H9 (cell line): Measurements from ENCODE around the gene TRAF7. TPM values are rescaled to one million over a fixed set of nuclear protein-coding genes. Genes with fewer than 3 reads are reported as not detected.

Source experiments
- DNase-seq: peaks from one replicate; pipeline ENCODE4 v3.0.0-alpha.2; 2017
- H2AFZ ChIP-seq: one replicate; pipeline ENCODE4 v1.6.1; 2013; ENCODE audit warnings: mild to moderate bottlenecking, low read length, control low read depth, moderate library complexity
- H2AK5ac ChIP-seq: 2 replicates; pipeline ENCODE4 v1.6.1; 2013; ENCODE audit warnings: low read length, control low read depth, mixed read lengths; ENCODE audit not compliant: insufficient read length
- H2BK120ac ChIP-seq: one replicate; pipeline ENCODE4 v1.6.1; 2013; ENCODE audit warnings: low read depth, mild to moderate bottlenecking, low read length, control low read depth, inconsistent platforms; ENCODE audit not compliant: poor library complexity, severe bottlenecking
- H2BK12ac ChIP-seq: 2 replicates; pipeline ENCODE4 v1.6.1; 2013; ENCODE audit warnings: low read length, control low read depth, mixed read lengths, low read depth; ENCODE audit not compliant: insufficient read length
- H2BK15ac ChIP-seq: 2 replicates; pipeline ENCODE4 v1.6.1; 2013; ENCODE audit warnings: low read depth, low read length, control low read depth
- H2BK20ac ChIP-seq: one replicate; pipeline ENCODE4 v1.6.1; 2013; ENCODE audit warnings: low read depth, mild to moderate bottlenecking, low read length, control low read depth, inconsistent platforms; ENCODE audit not compliant: poor library complexity, severe bottlenecking
- H2BK5ac ChIP-seq: 2 replicates; pipeline ENCODE4 v1.6.1; 2013; ENCODE audit warnings: low read length, control low read depth, mixed read lengths; ENCODE audit not compliant: insufficient read length
- H3K14ac ChIP-seq: 2 replicates; pipeline ENCODE4 v1.6.1; 2013; ENCODE audit warnings: low read length, control low read depth; ENCODE audit not compliant: insufficient read depth
- H3K18ac ChIP-seq: 2 replicates; pipeline ENCODE4 v1.6.1; 2013; ENCODE audit warnings: low read depth, mild to moderate bottlenecking, mixed read lengths, low read length, control low read depth; ENCODE audit not compliant: insufficient read length
- H3K23ac ChIP-seq: 2 replicates; pipeline ENCODE4 v1.6.1; 2013; ENCODE audit warnings: low read length, control low read depth, mixed read lengths, low read depth; ENCODE audit not compliant: insufficient read length
- H3K23me2 ChIP-seq: 2 replicates; pipeline ENCODE4 v1.6.1; 2013; ENCODE audit warnings: low read depth, mild to moderate bottlenecking, mixed read lengths, low read length, control low read depth; ENCODE audit not compliant: insufficient read length, poor library complexity, severe bottlenecking
- H3K27ac ChIP-seq: 2 replicates; pipeline ENCODE4 v1.5.1; 2013; ENCODE audit warnings: low read length, control low read depth, mixed read lengths, low read depth; ENCODE audit not compliant: insufficient read length
- H3K27me3 ChIP-seq: 2 replicates; pipeline ENCODE4 v1.6.1; 2013; ENCODE audit warnings: low read length, control low read depth, inconsistent platforms; ENCODE audit not compliant: insufficient read depth
- H3K4ac ChIP-seq: 2 replicates; pipeline ENCODE4 v1.6.1; 2013; ENCODE audit warnings: low read depth, mild to moderate bottlenecking, control low read depth, inconsistent platforms, low read length, moderate library complexity
- H3K4me1 ChIP-seq: 2 replicates; pipeline ENCODE4 v1.6.1; 2013; ENCODE audit warnings: low read length, control low read depth, inconsistent platforms; ENCODE audit not compliant: insufficient read depth
- H3K4me2 ChIP-seq: 2 replicates; pipeline ENCODE4 v1.6.1; 2013; ENCODE audit warnings: low read length, control low read depth, mixed read lengths; ENCODE audit not compliant: insufficient read length, insufficient read depth
- H3K56ac ChIP-seq: 2 replicates; pipeline ENCODE4 v1.6.1; 2013; ENCODE audit warnings: low read depth, mild to moderate bottlenecking, mixed read lengths, low read length, control low read depth; ENCODE audit not compliant: insufficient read length
- H3K79me1 ChIP-seq: 2 replicates; pipeline ENCODE4 v1.6.1; 2013; ENCODE audit warnings: low read depth, mild to moderate bottlenecking, moderate library complexity, low read length, control low read depth, inconsistent platforms; ENCODE audit not compliant: insufficient read depth, poor library complexity, severe bottlenecking
- H3K79me2 ChIP-seq: 2 replicates; pipeline ENCODE4 v1.6.1; 2013; ENCODE audit warnings: low read length, control low read depth, inconsistent platforms; ENCODE audit not compliant: insufficient read depth
- H3K9ac ChIP-seq: 2 replicates; pipeline ENCODE4 v1.6.1; 2013; ENCODE audit warnings: low read length, control low read depth, mixed read lengths; ENCODE audit not compliant: insufficient read length; ENCODE audit errors: extremely low read depth
- H3K9me3 ChIP-seq: one replicate; pipeline ENCODE4 v1.6.1; 2013; ENCODE audit warnings: low read depth, low read length, inconsistent platforms; ENCODE audit not compliant: control insufficient read depth
- H3T11ph ChIP-seq: one replicate; pipeline ENCODE4 v1.6.1; 2013; ENCODE audit warnings: mild to moderate bottlenecking, low read length, control low read depth, inconsistent platforms
- H4K20me1 ChIP-seq: one replicate; pipeline ENCODE4 v1.6.1; 2013; ENCODE audit not compliant: control insufficient read depth, insufficient read length, insufficient read depth
- H4K5ac ChIP-seq: 2 replicates; pipeline ENCODE4 v1.6.1; 2013; ENCODE audit warnings: low read depth, mild to moderate bottlenecking, mixed read lengths, low read length, control low read depth; ENCODE audit not compliant: insufficient read length
- H4K8ac ChIP-seq: replicated peaks from 2 replicates; pipeline ENCODE4 v1.6.1; 2013; ENCODE audit warnings: low read length, control low read depth, mixed read lengths, low read depth; ENCODE audit not compliant: insufficient read length
- H4K91ac ChIP-seq: 2 replicates; pipeline ENCODE4 v1.6.1; 2013; ENCODE audit warnings: low read depth, mild to moderate bottlenecking, moderate library complexity, mixed read lengths, low read length, control low read depth; ENCODE audit not compliant: insufficient read length
- H3K27ac Mint-ChIP-seq, 3 experiments: 2 replicates in 2 of 3; 3 replicates in 1 of 3; pipeline ENCODE4 v1.8.0; 2020 to 2021; ENCODE audit warnings: mixed read lengths in 3 of 3, mild to moderate bottlenecking in 1 of 3, moderate library complexity in 1 of 3
- H3K27me3 Mint-ChIP-seq: 2 replicates; pipeline ENCODE4 v1.8.0; 2021; ENCODE audit warnings: low read depth, mild to moderate bottlenecking, moderate library complexity, mixed read lengths
- H3K36me3 Mint-ChIP-seq, 3 experiments: 2 replicates in 2 of 3; 3 replicates in 1 of 3; pipeline ENCODE4 v1.8.0; 2020 to 2021; ENCODE audit warnings: low read depth in 3 of 3, mixed read lengths in 3 of 3; ENCODE audit not compliant: insufficient read depth in 1 of 3
- H3K4me1 Mint-ChIP-seq, 2 experiments: 2 replicates each; pipeline ENCODE4 v1.8.0; 2020; ENCODE audit warnings: mixed read lengths in 2 of 2
- H3K4me3 Mint-ChIP-seq, 2 experiments: 2 replicates in 1 of 2; 3 replicates in 1 of 2; pipeline ENCODE4 v1.8.0; 2020 to 2021; ENCODE audit warnings: mild to moderate bottlenecking in 2 of 2, mixed read lengths in 2 of 2, moderate library complexity in 1 of 2
- H3K9me3 Mint-ChIP-seq, 2 experiments: 2 replicates in 1 of 2; 3 replicates in 1 of 2; pipeline ENCODE4 v1.8.0; 2020; ENCODE audit warnings: mild to moderate bottlenecking in 2 of 2, mixed read lengths in 2 of 2, moderate library complexity in 1 of 2
- CTCF ChIP-seq: fragments of 200-600 bp; sonication (generic); conservative IDR thresholded peaks from 3 replicates; pipeline ENCODE4 v1.8.0; 2021; ENCODE audit warnings: antibody characterized with exemption, mild to moderate bottlenecking
- WGBS: extraction: QIAGEN DNeasy Blood & Tissue Kit; methylation state at CpG from one replicate; pipeline ENCODE4 v1.1.7; 2013; ENCODE audit warnings: missing lambda C conversion rate, low lambda C conversion rate, mixed read lengths; ENCODE audit not compliant: insufficient read length; ENCODE audit errors: extremely low coverage; 5-methylcytosine and 5-hydroxymethylcytosine counted together
- total RNA-seq: library from RNA; stranded (reverse); gene quantifications from 2 replicates; pipeline ENCODE4 v1.2.1, GENCODE V29; 2021

The TRAF7 gene
- total RNA-seq, 1 experiment from 2014 or later: 108 TPM

GRCh38 chr16:2214719-2214968, 59.1 kb downstream of the TRAF7 start, which contains the start of gene PGP:
PGP (minus strand) TSS chr16:2214840; CDS start chr16:2214777, 63 bp downstream.
- no peaks in the 10 kb centered on the region for H3K4me1 ChIP-seq
- no peak for DNase-seq
- H3K27me3 ChIP-seq: no peaks in the 10 kb centered on the region
- H4K8ac ChIP-seq: no peak within 1 kb of the TSS
- H2BK12ac ChIP-seq: peak within 1 kb of the TSS; percentile 96
- no peak within 1 kb of the TSS for H2AFZ ChIP-seq
- peak within 1 kb of the TSS; percentile 97 for H3K14ac ChIP-seq
- no peaks in the 10 kb centered on the region for H3K9me3 Mint-ChIP-seq
- H2AK5ac ChIP-seq: no peak within 1 kb of the TSS
- H4K91ac ChIP-seq: no peak within 1 kb of the TSS
- peak within 1 kb of the TSS; percentile 99 for H3K9ac ChIP-seq
- H3K4ac ChIP-seq: no peak within 1 kb of the TSS; the same call in 1 of the 2 replicates
- peak within 1 kb of the TSS; percentile 99 for H3K18ac ChIP-seq
- no peaks in the 10 kb centered on the region for H4K20me1 ChIP-seq
- peak within 1 kb of the TSS; percentile 89 for H3T11ph ChIP-seq
- H3K79me2 ChIP-seq: peaks cover 6% of the 10 kb centered on the region; the same call in 1 of the 2 replicates
- peak within 1 kb of the TSS; percentile 94 for H2BK5ac ChIP-seq
- no peaks in the 10 kb centered on the region for H3K9me3 ChIP-seq
- peak within 1 kb of the TSS; percentile 97 to 98 (median 98) for H3K27ac Mint-ChIP-seq
- H3K23me2 ChIP-seq: peaks cover 8% of the 10 kb centered on the region
- peak within 1 kb of the TSS; percentile 98 for H4K5ac ChIP-seq
- peak within 1 kb of the TSS; percentile 78 to 92 for H3K4me3 Mint-ChIP-seq
- no CpG with 5 or more reads among the region's 48 CpGs for WGBS
- peaks cover 13 to 18% of the 10 kb centered on the region in 2 experiments for H3K4me1 Mint-ChIP-seq
- peak within 1 kb of the TSS; percentile 71 for H3K56ac ChIP-seq
- H2BK15ac ChIP-seq: no peak within 1 kb of the TSS
- no peak within 1 kb of the TSS for H3K23ac ChIP-seq
- H3K79me1 ChIP-seq: peaks cover 6% of the 10 kb centered on the region
- no peaks in the 10 kb centered on the region for H3K27me3 Mint-ChIP-seq
- no peak for TF ChIP-seq CTCF
- H3K4me2 ChIP-seq: peak within 1 kb of the TSS; percentile 76
- H3K36me3 Mint-ChIP-seq: peaks cover 9 to 24% (median 17%) of the 10 kb centered on the region in 3 experiments; a peak in 6 of 7 replicates
- H3K27ac ChIP-seq: peak within 1 kb of the TSS; percentile 99
- no peak within 1 kb of the TSS for H2BK120ac ChIP-seq
- no peak within 1 kb of the TSS for H2BK20ac ChIP-seq
